PFSK-1 (cell line): ENCODE results near the gene EPM2A.

Source experiments
- FOXP2 ChIP-seq: optimal IDR thresholded peaks from 2 replicates; pipeline ENCODE3; 2011; ENCODE audit warnings: borderline replicate concordance, control low read depth, inconsistent platforms; ENCODE audit not compliant: insufficient read depth; ENCODE audit errors: extremely low read length, extremely low read depth
- POLR2AphosphoS5 ChIP-seq: IDR thresholded peaks from 2 replicates; pipeline ENCODE4 v1.6.1; 2012; ENCODE audit warnings: low read depth, mild to moderate bottlenecking, control low read depth, low read length, moderate library complexity
- SIN3A ChIP-seq: IDR thresholded peaks from 2 replicates; pipeline ENCODE4 v1.6.1; 2012; ENCODE audit warnings: mild to moderate bottlenecking, low read length, moderate library complexity, borderline replicate concordance; ENCODE audit not compliant: insufficient read depth
- TAF1 ChIP-seq: IDR thresholded peaks from 2 replicates; pipeline ENCODE4 v1.6.1; 2012; ENCODE audit warnings: low read length, control low read depth, borderline replicate concordance; ENCODE audit not compliant: insufficient read depth
- TF ChIP-seq, protein P1 (sequence below), 2 experiments: IDR thresholded peaks; 2 replicates each; pipeline versions ENCODE4 v1.6.1 to v1.8.0; 2011 to 2012; ENCODE audit warnings: low read depth in 2 of 2, low read length in 2 of 2, control low read depth in 1 of 2, inconsistent platforms in 1 of 2, mild to moderate bottlenecking in 1 of 2, moderate library complexity in 1 of 2; ENCODE audit not compliant: insufficient read depth in 1 of 2

Gene EPM2A

DNA sequence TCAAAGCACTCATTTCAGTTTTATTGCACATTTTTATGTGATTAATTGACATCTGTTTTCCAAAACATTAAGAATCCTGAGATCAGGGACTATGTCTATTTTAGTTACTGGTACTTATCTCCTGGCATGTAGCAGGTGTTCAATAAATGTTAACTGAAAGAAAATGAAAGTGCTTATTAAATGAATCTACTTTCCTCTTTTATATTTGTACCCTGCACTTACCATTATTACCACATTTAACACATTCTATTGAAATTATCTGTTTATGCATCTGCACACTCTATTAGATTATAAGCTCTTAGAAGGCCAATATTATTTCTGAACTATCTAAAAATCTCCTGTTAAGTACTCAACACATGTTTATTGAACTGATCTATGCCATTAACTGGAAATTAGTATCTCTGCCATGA is 131.9 kb downstream of the EPM2A start:
- no peak for TF ChIP-seq TAF1
- TF ChIP-seq, protein P1, sequence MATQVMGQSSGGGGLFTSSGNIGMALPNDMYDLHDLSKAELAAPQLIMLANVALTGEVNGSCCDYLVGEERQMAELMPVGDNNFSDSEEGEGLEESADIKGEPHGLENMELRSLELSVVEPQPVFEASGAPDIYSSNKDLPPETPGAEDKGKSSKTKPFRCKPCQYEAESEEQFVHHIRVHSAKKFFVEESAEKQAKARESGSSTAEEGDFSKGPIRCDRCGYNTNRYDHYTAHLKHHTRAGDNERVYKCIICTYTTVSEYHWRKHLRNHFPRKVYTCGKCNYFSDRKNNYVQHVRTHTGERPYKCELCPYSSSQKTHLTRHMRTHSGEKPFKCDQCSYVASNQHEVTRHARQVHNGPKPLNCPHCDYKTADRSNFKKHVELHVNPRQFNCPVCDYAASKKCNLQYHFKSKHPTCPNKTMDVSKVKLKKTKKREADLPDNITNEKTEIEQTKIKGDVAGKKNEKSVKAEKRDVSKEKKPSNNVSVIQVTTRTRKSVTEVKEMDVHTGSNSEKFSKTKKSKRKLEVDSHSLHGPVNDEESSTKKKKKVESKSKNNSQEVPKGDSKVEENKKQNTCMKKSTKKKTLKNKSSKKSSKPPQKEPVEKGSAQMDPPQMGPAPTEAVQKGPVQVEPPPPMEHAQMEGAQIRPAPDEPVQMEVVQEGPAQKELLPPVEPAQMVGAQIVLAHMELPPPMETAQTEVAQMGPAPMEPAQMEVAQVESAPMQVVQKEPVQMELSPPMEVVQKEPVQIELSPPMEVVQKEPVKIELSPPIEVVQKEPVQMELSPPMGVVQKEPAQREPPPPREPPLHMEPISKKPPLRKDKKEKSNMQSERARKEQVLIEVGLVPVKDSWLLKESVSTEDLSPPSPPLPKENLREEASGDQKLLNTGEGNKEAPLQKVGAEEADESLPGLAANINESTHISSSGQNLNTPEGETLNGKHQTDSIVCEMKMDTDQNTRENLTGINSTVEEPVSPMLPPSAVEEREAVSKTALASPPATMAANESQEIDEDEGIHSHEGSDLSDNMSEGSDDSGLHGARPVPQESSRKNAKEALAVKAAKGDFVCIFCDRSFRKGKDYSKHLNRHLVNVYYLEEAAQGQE (IDR thresholded peaks at IDR 0.05; ENCODE audit: insufficient read depth in 1 of 2, low read depth in 2 of 2, low read length in 2 of 2) = no peak
- no peak for TF ChIP-seq FOXP2
- no peak for TF ChIP-seq SIN3A
- no peak for TF ChIP-seq POLR2AphosphoS5

DNA sequence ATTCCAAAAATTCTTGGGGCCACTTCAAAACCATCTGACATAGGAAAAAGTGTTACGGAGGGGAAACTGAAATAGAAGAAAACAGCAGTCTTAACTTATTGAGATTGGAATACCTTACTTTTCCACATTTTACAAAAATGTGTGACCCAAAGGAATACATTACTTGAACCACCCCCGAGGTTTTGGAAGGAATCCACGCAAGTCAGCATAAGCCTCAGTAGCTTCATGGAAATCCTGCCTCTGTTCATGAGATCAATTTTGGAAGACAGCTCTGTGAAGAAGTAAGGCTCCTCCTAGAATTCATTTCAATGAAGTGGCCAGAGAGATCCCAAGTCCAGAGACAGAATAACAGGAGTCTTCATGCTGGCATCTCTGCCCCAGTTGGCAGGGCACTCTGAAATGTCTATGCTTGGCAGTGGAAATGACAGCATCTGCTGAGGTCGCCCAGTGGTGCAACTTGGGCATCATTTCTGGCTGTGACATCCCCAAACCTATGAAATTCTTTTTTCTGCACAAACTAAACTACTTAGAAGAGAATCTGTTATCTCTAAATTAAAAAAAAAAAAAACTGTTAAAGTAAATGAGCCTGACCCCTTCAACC is 132.5 kb downstream of the EPM2A start:
- TF ChIP-seq SIN3A (no peak), POLR2AphosphoS5 (no peak), FOXP2 (no peak), TAF1 (no peak)
- TF ChIP-seq, protein P1 (IDR thresholded peaks at IDR 0.05; ENCODE audit: insufficient read depth in 1 of 2, low read depth in 2 of 2, low read length in 2 of 2) = no peak

DNA sequence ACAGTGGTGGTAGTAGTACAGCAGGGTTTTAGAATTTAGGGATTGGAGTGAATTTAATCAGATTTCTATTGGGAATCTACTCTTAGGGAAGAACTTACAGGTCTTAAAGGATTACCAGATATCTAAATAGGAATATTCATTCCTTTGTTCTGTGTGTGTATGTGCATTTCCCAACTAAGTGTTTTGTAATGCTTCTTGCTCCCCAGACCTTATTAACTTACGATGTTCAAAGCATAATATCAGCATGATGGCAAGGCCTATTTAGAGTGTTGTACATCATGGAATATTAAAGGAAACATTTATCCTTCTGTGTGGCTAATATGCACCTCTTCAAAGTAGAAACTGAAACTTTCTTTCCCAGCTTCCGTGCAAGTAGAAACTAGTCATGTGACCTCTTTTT is 133.9 kb downstream of the EPM2A start:
- TF ChIP-seq FOXP2 (no peak), TAF1 (no peak)

DNA sequence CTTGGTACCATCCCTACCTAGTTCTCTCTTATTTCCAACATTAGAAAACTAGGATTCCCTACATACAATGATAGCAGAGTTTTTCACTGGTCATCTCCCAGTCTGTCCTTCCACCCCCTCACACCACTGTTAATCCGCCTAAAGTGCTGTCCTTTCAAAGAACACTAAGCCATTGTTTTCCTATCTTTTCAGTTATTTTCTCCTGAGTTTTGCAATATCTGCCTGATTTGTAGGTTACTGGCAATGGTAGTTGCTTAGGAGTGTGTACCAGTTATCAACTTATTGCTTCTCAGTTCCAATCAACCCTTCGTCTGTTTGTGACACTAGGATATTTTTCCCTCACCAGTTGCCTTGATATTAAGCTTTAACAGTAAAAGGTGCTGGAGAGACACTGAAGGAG is 135.0 kb downstream of the EPM2A start:
- TF ChIP-seq, protein P1 (IDR thresholded peaks at IDR 0.05; ENCODE audit: insufficient read depth in 1 of 2, low read depth in 2 of 2, low read length in 2 of 2) = no peak
- TF ChIP-seq POLR2AphosphoS5 = no peak
- no peak for TF ChIP-seq FOXP2
- TF ChIP-seq TAF1 = no peak

DNA sequence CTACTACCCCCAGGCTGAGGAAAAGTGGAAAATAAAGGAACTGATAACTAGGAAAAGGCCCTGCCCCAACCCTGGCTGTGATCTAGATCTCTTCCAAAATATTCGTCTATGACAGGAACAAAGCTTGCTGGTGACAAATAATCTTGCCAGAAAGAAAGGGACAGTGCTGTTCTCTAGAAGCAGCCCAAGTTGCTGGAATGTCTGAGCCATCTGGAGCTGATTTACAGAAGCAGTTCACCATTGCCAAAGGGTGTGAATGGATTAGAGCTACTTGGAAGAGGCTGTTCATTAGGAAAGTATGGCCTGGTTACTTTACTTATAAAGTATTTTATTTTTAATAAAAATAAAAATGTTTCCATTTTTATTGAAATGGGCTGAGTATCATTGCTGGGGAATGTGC is 146.3 kb downstream of the EPM2A start:
- TF ChIP-seq SIN3A = no peak
- no peak for TF ChIP-seq FOXP2

DNA sequence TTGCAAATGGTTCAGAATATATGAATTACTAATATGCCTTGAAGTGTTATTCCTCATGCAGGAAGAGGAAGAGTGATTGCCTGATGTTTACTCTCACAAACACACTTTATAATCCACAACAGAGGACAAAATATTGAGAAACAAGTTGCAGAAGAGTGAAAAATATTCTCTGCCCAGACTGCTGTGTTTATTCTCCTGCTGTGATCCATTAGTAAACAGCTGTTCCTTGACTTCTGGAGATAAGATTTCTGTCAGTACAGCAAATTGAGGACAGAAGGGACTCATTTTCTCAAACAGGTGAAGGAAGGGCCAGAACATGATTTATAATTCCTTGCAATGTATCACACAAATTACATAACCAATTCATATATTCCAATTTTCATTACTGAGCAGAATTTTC is 148.0 kb downstream of the EPM2A start:
- TF ChIP-seq POLR2AphosphoS5 (no peak), FOXP2 (no peak), SIN3A (no peak)
- TF ChIP-seq, protein P1 (IDR thresholded peaks at IDR 0.05; ENCODE audit: insufficient read depth in 1 of 2, low read depth in 2 of 2, low read length in 2 of 2) = no peak
